AG04450 (cell line): ENCODE measurements around the gene CHN1. TPM values are rescaled to one million over a fixed set of nuclear protein-coding genes. Genes with fewer than 3 reads are reported as not detected.

Experiments
- CTCF ChIA-PET: fragments of 300-600, 350-600 bp; formaldehyde crosslinking; extraction: SDS; loops from one replicate; lab custom pipeline; 2022; ENCODE audit warnings: antibody characterized with exemption, inconsistent platforms; lab: Charles Lee
- POLR2A ChIA-PET: fragments of 350-600 bp; formaldehyde crosslinking; extraction: SDS; loops from one replicate; lab custom pipeline; 2021; ENCODE audit warnings: antibody characterized with exemption, inconsistent platforms; lab: Yijun Ruan, JAX
- DNase-seq: peaks from one replicate; pipeline ENCODE4 v3.0.0-alpha.2; 2011; ENCODE audit warnings: low read depth, low spot score
- H3K27ac ChIP-seq: one replicate; pipeline ENCODE4 v1.5.1; 2012; ENCODE audit warnings: low read depth, low read length, control low read depth
- H3K27me3 ChIP-seq: one replicate; pipeline ENCODE4 v1.6.0; 2012; ENCODE audit warnings: low read length; ENCODE audit not compliant: control insufficient read depth, insufficient read depth
- H3K4me3 ChIP-seq: 2 replicates; pipeline ENCODE4 v1.5.1; 2011; ENCODE audit warnings: mild to moderate bottlenecking, low read depth, low read length, control low read depth
- H3K9me3 ChIP-seq: 2 replicates; pipeline ENCODE4 v1.5.1; 2012; ENCODE audit warnings: low read length; ENCODE audit not compliant: control insufficient read depth, insufficient read depth
- CTCF ChIP-seq: IDR thresholded peaks from 2 replicates; pipeline ENCODE4 v1.5.1; 2011; ENCODE audit warnings: low read depth, low read length, control low read depth, inconsistent platforms
- polyA plus RNA-seq: library from polyadenylated mRNA; depleted of rRNA; stranded (reverse); fragments of >200 nt; gene quantifications from 2 replicates; pipeline ENCODE4 v1.2.3, GENCODE V29; 2011

The CHN1 gene
- polyA plus RNA-seq, 1 experiment, result 258 TPM

GRCh38 chr2:174997110-174997509 lies 8.1 kb downstream of the CHN1 start:
- ChIA-PET POLR2A (no interaction called here), CTCF (interaction anchor here (1.1 to 3.3 kb wide), 5 partner anchors 11 to 299 kb away, joined by 3 to 28 read pairs (median 8); no protein-coding TSS in a partner anchor)
- H3K9me3 ChIP-seq, result no peaks in the 10 kb centered on the region
- no peak for TF ChIP-seq CTCF
- DNase-seq, result no peak
- H3K27ac ChIP-seq, result no peak overlapping the region
- H3K4me3 ChIP-seq, result no peak overlapping the region
- H3K27me3 ChIP-seq, result no peaks in the 10 kb centered on the region

- Histone ChIP-seq H3K9me3 (no peaks in the 10 kb centered on the region), H3K4me3 (no peak overlapping the region), H3K27ac (no peak overlapping the region), H3K27me3 (no peaks in the 10 kb centered on the region)
- CTCF ChIA-PET, result interaction anchor here (1.1 to 3.3 kb wide), 4 partner anchors 10 to 297 kb away, joined by 3 to 28 read pairs (median 9); no protein-coding TSS in a partner anchor
- no peak for DNase-seq
- no peak for TF ChIP-seq CTCF
- POLR2A ChIA-PET, result no interaction called here
These were observed 8.6 kb downstream of the CHN1 start for GRCh38 chr2:174996622-174997021.

- no peak for TF ChIP-seq CTCF
- Histone ChIP-seq H3K27me3 (no peaks in the 10 kb centered on the region), H3K27ac (no peak overlapping the region), H3K9me3 (no peaks in the 10 kb centered on the region), H3K4me3 (no peak overlapping the region)
- POLR2A ChIA-PET, result no interaction called here
- CTCF ChIA-PET, result interaction anchor here (0.8 to 7.7 kb wide), 4 partner anchors 9 to 296 kb away, joined by 3 to 128 read pairs (median 6); no protein-coding TSS in a partner anchor
- DNase-seq, result no peak
These were observed 10.8 kb downstream of the CHN1 start for GRCh38 chr2:174994381-174994780.

- H3K9me3 ChIP-seq, result no peaks in the 10 kb centered on the region; the same call in 1 of the 2 replicates
- no peaks in the 10 kb centered on the region for H3K27me3 ChIP-seq
- no peak overlapping the region for H3K4me3 ChIP-seq
- DNase-seq, result no peak
- no peak overlapping the region for H3K27ac ChIP-seq
- TF ChIP-seq CTCF, result no peak
- POLR2A ChIA-PET, result no interaction called here
- CTCF ChIA-PET, result interaction anchor here (7.7 to 11.2 kb wide), 2 partner anchors 244 to 295 kb away, joined by 128 to 238 read pairs; no protein-coding TSS in a partner anchor
These were observed 12.3 kb downstream of the CHN1 start for GRCh38 chr2:174992886-174993285.

- Histone ChIP-seq H3K4me3 (no peak overlapping the region), H3K9me3 (no peaks in the 10 kb centered on the region; the same call in 1 of the 2 replicates), H3K27me3 (no peaks in the 10 kb centered on the region), H3K27ac (no peak overlapping the region)
- ChIA-PET POLR2A (no interaction called here), CTCF (interaction anchor here (0.6 to 11.2 kb wide), 56 partner anchors 8 to 407 kb away, joined by 3 to 383 read pairs (median 5); partner anchors contain the start of gene CHRNA1)
- DNase-seq, result no peak
- TF ChIP-seq CTCF, result peak; percentile 74
These were observed 19.6 kb downstream of the CHN1 start for GRCh38 chr2:174985614-174986013.
